SK-N-SH (cell line): ENCODE results near the gene FRMPD1. TPM values are rescaled to one million over a fixed set of nuclear protein-coding genes. Genes with fewer than 3 reads are reported as not detected.

Experiments
- CTCF ChIA-PET: fragments of 300-600, 350-600 bp; formaldehyde crosslinking; extraction: SDS; loops from one replicate; lab custom pipeline; 2021; lab: Yijun Ruan, JAX
- POLR2A ChIA-PET: fragments of 350-600 bp; sonication (Branson Sonifier 250); formaldehyde crosslinking; extraction: SDS; loops from one replicate; lab custom pipeline; 2020; ENCODE audit warnings: antibody characterized with exemption, inconsistent platforms; lab: Yijun Ruan, JAX
- DNase-seq: peaks from one replicate; pipeline ENCODE4 v3.0.0; 2012
- H2AFZ ChIP-seq: fragments of 200-600 bp; sonication (generic); 2 replicates; pipeline ENCODE4 v1.8.1; 2016; ENCODE audit warnings: antibody characterized with exemption, mild to moderate bottlenecking, low read depth
- H3F3A ChIP-seq: fragments of 200-600 bp; sonication (generic); replicated peaks from 2 replicates; pipeline ENCODE3; 2016; ENCODE audit warnings: antibody characterized with exemption, mild to moderate bottlenecking; ENCODE audit not compliant: insufficient read depth
- H3K27ac ChIP-seq, 2 experiments: fragments of 200-500 bp in 1 of 2; fragments of 200-600 bp in 1 of 2; sonication (Bioruptor generic) in 1 of 2; sonication (generic), shearing (Covaris generic) in 1 of 2; 2 replicates each; pipeline versions ENCODE4 v1.5.1 to v1.6.1; 2014 to 2016; ENCODE audit warnings: low read depth in 2 of 2, inconsistent platforms in 1 of 2, low read length in 1 of 2, mild to moderate bottlenecking in 1 of 2, mixed read lengths in 1 of 2
- H3K27me3 ChIP-seq: fragments of 200-600 bp; sonication (generic), shearing (Covaris generic); 2 replicates; pipeline ENCODE4 v1.6.1; 2016; ENCODE audit warnings: mixed run types; ENCODE audit not compliant: insufficient read depth
- H3K36me3 ChIP-seq, 2 experiments: fragments of 200-500 bp in 1 of 2; fragments of 200-600 bp in 1 of 2; sonication (Bioruptor generic) in 1 of 2; sonication (generic) in 1 of 2; replicated peaks in 1 of 2; 2 replicates each; pipeline versions ENCODE3 to v1.5.1; 2014 to 2016; ENCODE audit warnings: low read length in 1 of 2, mild to moderate bottlenecking in 1 of 2; ENCODE audit not compliant: insufficient read depth in 2 of 2, control insufficient read depth in 1 of 2
- H3K4me1 ChIP-seq, 2 experiments: fragments of 200-500 bp in 1 of 2; fragments of 200-600 bp in 1 of 2; sonication (Bioruptor generic) in 1 of 2; sonication (generic), shearing (Covaris generic) in 1 of 2; 2 replicates each; pipeline versions ENCODE4 v1.5.1 to v1.6.1; 2014 to 2016; ENCODE audit warnings: low read depth in 1 of 2, low read length in 1 of 2, mixed run types in 1 of 2; ENCODE audit not compliant: insufficient read depth in 2 of 2, control insufficient read depth in 1 of 2
- H3K4me2 ChIP-seq: fragments of 200-600 bp; sonication (generic), shearing (Covaris generic); 2 replicates; pipeline ENCODE4 v1.6.1; 2017; ENCODE audit warnings: mixed run types
- H3K4me3 ChIP-seq, 2 experiments: fragments of 200-500 bp in 1 of 2; fragments of 200-600 bp in 1 of 2; sonication (Bioruptor generic) in 1 of 2; sonication (generic), shearing (Covaris generic) in 1 of 2; 2 replicates each; pipeline versions ENCODE4 v1.5.1 to v1.8.1; 2014 to 2016; ENCODE audit warnings: low read depth in 2 of 2, inconsistent platforms in 1 of 2, low read length in 1 of 2, mild to moderate bottlenecking in 1 of 2, mixed read lengths in 1 of 2, moderate library complexity in 1 of 2
- H3K79me2 ChIP-seq: fragments of 200-600 bp; sonication (generic); 2 replicates; pipeline ENCODE4 v1.8.1; 2017; ENCODE audit warnings: mild to moderate bottlenecking; ENCODE audit not compliant: insufficient read depth
- H3K9ac ChIP-seq: fragments of 200-600 bp; sonication (generic); 2 replicates; pipeline ENCODE4 v1.6.1; 2017; ENCODE audit warnings: mixed run types
- H3K9me2 ChIP-seq: fragments of 200-600 bp; sonication (generic); 2 replicates; pipeline ENCODE4 v1.6.1; 2017; ENCODE audit warnings: mixed run types
- H3K9me3 ChIP-seq: fragments of 200-600 bp; sonication (generic); 2 replicates; pipeline ENCODE4 v1.6.1; 2017; ENCODE audit warnings: mixed run types, mild to moderate bottlenecking, moderate library complexity
- H4K20me1 ChIP-seq: fragments of 200-600 bp; sonication (generic); 2 replicates; pipeline ENCODE4 v1.6.1; 2017; ENCODE audit warnings: mild to moderate bottlenecking, mixed run types; ENCODE audit not compliant: insufficient read depth
- CTCF ChIP-seq: fragments of 200-600 bp; sonication (generic); IDR thresholded peaks from 2 replicates; pipeline ENCODE4 v1.6.1; 2017; ENCODE audit warnings: antibody characterized with exemption, mild to moderate bottlenecking, moderate library complexity
- ELF1 ChIP-seq: IDR thresholded peaks from 2 replicates; pipeline ENCODE4 v1.4.0; 2012
- FOSL2 ChIP-seq: IDR thresholded peaks from 2 replicates; pipeline ENCODE4 v1.4.0; 2012; ENCODE audit warnings: low read depth, mild to moderate bottlenecking, moderate library complexity, borderline replicate concordance
- FOXM1 ChIP-seq: IDR thresholded peaks from 2 replicates; pipeline ENCODE4 v1.4.0; 2012; ENCODE audit warnings: low read depth, mild to moderate bottlenecking
- GATA2 ChIP-seq: sonication (generic); formaldehyde crosslinking; IDR thresholded peaks from 2 replicates; pipeline ENCODE4 v1.5.0; 2020; ENCODE audit warnings: mild to moderate bottlenecking, missing genetic modification reagents
- JUND ChIP-seq: IDR thresholded peaks from 2 replicates; pipeline ENCODE4 v1.4.0; 2012
- MEF2A ChIP-seq: IDR thresholded peaks from 2 replicates; pipeline ENCODE4 v1.4.0; 2012; ENCODE audit warnings: low read depth, borderline replicate concordance
- MXI1 ChIP-seq: IDR thresholded peaks from 2 replicates; pipeline ENCODE4 v1.6.1; 2012; ENCODE audit warnings: mild to moderate bottlenecking, low read depth, low read length, improper control_type of control experiment
- NFIC ChIP-seq: IDR thresholded peaks from 2 replicates; pipeline ENCODE4 v1.4.0; 2012; ENCODE audit warnings: borderline replicate concordance
- REST ChIP-seq: IDR thresholded peaks from 2 replicates; pipeline ENCODE4 v1.6.1; 2012; ENCODE audit warnings: mild to moderate bottlenecking, low read depth, low read length, moderate library complexity
- SMC3 ChIP-seq: IDR thresholded peaks from 2 replicates; pipeline ENCODE4 v1.6.1; 2012; ENCODE audit warnings: low read depth, low read length, improper control_type of control experiment
- USF1 ChIP-seq: IDR thresholded peaks from 2 replicates; pipeline ENCODE4 v1.4.0; 2012; ENCODE audit warnings: low read depth, borderline replicate concordance
- WGBS: methylation state at CpG from one replicate; pipeline ENCODE4 v1.1.6; 2017; ENCODE audit warnings: low lambda C conversion rate; 5-methylcytosine and 5-hydroxymethylcytosine counted together
- polyA plus RNA-seq, 3 experiments: library from polyadenylated mRNA; depleted of rRNA; stranded (reverse); fragments of >200 nt; gene quantifications; 2 replicates each; pipeline ENCODE4 v1.2.3, GENCODE V29; 2012

Gene FRMPD1
- polyA plus RNA-seq, 1 of the 3 experiments (the other 2 are of a cell fraction) = not detected

- Histone ChIP-seq H3K9ac (no peak overlapping the region), H3K4me2 (no peak overlapping the region), H3K9me2 (no peaks in the 10 kb centered on the region), H3K9me3 (no peaks in the 10 kb centered on the region), H3F3A (no peaks in the 10 kb centered on the region), H4K20me1 (no peaks in the 10 kb centered on the region), H2AFZ (no peak overlapping the region), H3K27me3 (no peaks in the 10 kb centered on the region; the same call in 1 of the 2 replicates), H3K36me3 (no peaks in the 10 kb centered on the region), H3K4me3 (no peak overlapping the region), H3K27ac (no peak overlapping the region), H3K4me1 (peaks cover 0 to 16% of the 10 kb centered on the region in 2 experiments; a peak in 2 of 4 replicates), H3K79me2 (no peaks in the 10 kb centered on the region)
- DNase-seq = no peak
- CTCF ChIA-PET = interaction anchor here (1.9 kb wide), 1 partner anchor 29 kb away, joined by 4 read pairs; no protein-coding TSS in a partner anchor
- WGBS = 61% methylated on average over 5 of the region's 5 CpGs
- POLR2A ChIA-PET = no interaction called here
- no peak for TF ChIP-seq ELF1
- TF ChIP-seq JUND = no peak
- TF ChIP-seq NFIC = no peak
- no peak for TF ChIP-seq USF1
- TF ChIP-seq SMC3 = no peak
- TF ChIP-seq MXI1 = no peak
- TF ChIP-seq FOXM1 = no peak
- no peak for TF ChIP-seq FOSL2
- no peak for TF ChIP-seq MEF2A
- no peak for TF ChIP-seq CTCF
- TF ChIP-seq REST = no peak
- TF ChIP-seq, all 33 proteins: peak for 0
These were observed 24.0 kb upstream of the FRMPD1 start for GRCh38 chr9:37626708-37627292.

- ChIA-PET POLR2A (no interaction called here), CTCF (no interaction called here)
- no peak overlapping the region for H3K27ac ChIP-seq
- no peaks in the 10 kb centered on the region for H3F3A ChIP-seq
- H3K36me3 ChIP-seq = no peaks in the 10 kb centered on the region
- H3K4me2 ChIP-seq = no peak overlapping the region
- H3K79me2 ChIP-seq = no peaks in the 10 kb centered on the region
- H3K27me3 ChIP-seq = no peaks in the 10 kb centered on the region; the same call in 1 of the 2 replicates
- H3K9ac ChIP-seq = no peak overlapping the region
- no peaks in the 10 kb centered on the region for H4K20me1 ChIP-seq
- H3K4me3 ChIP-seq = no peak overlapping the region
- TF ChIP-seq GATA2 (CRISPR knock-in tag) = no peak
- TF ChIP-seq USF1 = peak; percentile 43; the same call in 1 of the 2 replicates
- no peaks in the 10 kb centered on the region for H3K9me3 ChIP-seq
- no peak overlapping the region for H2AFZ ChIP-seq
- H3K9me2 ChIP-seq = no peaks in the 10 kb centered on the region
- DNase-seq = no peak
- 64% methylated on average over 4 of the region's 4 CpGs for WGBS
- no peaks in the 10 kb centered on the region for H3K4me1 ChIP-seq
These were observed 18.3 kb upstream of the FRMPD1 start for GRCh38 chr9:37632479-37632878.
